Neural cell (in vitro differentiated cells): Measurements from ENCODE around the gene ATP9B.

Source experiments
- EP300 ChIP-seq: fragments of 450-650 bp; conservative IDR thresholded peaks from 2 replicates; pipeline ENCODE4 v1.6.1; 2014; ENCODE audit warnings: antibody characterized with exemption, mild to moderate bottlenecking, moderate library complexity; ENCODE audit not compliant: poor library complexity, severe bottlenecking
- TAF1 ChIP-seq: IDR thresholded peaks from 2 replicates; pipeline ENCODE4 v1.6.1; 2012; ENCODE audit warnings: low read depth
- TF ChIP-seq, protein P1 (sequence below): IDR thresholded peaks from 2 replicates; pipeline ENCODE4 v1.6.1; 2012; ENCODE audit warnings: borderline replicate concordance
- TF ChIP-seq, protein P2 (sequence below): fragments of 450-650 bp; IDR thresholded peaks from 2 replicates; pipeline ENCODE4 v1.5.1; 2014; ENCODE audit warnings: antibody characterized with exemption, mild to moderate bottlenecking, moderate library complexity; ENCODE audit not compliant: poor library complexity, severe bottlenecking

GRCh38 chr18:79278896-79279295 is 209.7 kb downstream of the ATP9B start:
- TF ChIP-seq, protein P1, sequence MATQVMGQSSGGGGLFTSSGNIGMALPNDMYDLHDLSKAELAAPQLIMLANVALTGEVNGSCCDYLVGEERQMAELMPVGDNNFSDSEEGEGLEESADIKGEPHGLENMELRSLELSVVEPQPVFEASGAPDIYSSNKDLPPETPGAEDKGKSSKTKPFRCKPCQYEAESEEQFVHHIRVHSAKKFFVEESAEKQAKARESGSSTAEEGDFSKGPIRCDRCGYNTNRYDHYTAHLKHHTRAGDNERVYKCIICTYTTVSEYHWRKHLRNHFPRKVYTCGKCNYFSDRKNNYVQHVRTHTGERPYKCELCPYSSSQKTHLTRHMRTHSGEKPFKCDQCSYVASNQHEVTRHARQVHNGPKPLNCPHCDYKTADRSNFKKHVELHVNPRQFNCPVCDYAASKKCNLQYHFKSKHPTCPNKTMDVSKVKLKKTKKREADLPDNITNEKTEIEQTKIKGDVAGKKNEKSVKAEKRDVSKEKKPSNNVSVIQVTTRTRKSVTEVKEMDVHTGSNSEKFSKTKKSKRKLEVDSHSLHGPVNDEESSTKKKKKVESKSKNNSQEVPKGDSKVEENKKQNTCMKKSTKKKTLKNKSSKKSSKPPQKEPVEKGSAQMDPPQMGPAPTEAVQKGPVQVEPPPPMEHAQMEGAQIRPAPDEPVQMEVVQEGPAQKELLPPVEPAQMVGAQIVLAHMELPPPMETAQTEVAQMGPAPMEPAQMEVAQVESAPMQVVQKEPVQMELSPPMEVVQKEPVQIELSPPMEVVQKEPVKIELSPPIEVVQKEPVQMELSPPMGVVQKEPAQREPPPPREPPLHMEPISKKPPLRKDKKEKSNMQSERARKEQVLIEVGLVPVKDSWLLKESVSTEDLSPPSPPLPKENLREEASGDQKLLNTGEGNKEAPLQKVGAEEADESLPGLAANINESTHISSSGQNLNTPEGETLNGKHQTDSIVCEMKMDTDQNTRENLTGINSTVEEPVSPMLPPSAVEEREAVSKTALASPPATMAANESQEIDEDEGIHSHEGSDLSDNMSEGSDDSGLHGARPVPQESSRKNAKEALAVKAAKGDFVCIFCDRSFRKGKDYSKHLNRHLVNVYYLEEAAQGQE, result no peak
- TF ChIP-seq, protein P2, sequence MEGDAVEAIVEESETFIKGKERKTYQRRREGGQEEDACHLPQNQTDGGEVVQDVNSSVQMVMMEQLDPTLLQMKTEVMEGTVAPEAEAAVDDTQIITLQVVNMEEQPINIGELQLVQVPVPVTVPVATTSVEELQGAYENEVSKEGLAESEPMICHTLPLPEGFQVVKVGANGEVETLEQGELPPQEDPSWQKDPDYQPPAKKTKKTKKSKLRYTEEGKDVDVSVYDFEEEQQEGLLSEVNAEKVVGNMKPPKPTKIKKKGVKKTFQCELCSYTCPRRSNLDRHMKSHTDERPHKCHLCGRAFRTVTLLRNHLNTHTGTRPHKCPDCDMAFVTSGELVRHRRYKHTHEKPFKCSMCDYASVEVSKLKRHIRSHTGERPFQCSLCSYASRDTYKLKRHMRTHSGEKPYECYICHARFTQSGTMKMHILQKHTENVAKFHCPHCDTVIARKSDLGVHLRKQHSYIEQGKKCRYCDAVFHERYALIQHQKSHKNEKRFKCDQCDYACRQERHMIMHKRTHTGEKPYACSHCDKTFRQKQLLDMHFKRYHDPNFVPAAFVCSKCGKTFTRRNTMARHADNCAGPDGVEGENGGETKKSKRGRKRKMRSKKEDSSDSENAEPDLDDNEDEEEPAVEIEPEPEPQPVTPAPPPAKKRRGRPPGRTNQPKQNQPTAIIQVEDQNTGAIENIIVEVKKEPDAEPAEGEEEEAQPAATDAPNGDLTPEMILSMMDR, result no peak
- TF ChIP-seq EP300 (no peak), TAF1 (no peak)
